ENCODE measurements around the gene IL17D. TPM values are rescaled to one million over a fixed set of nuclear protein-coding genes. Genes with fewer than 3 reads are reported as not detected.

The IL17D gene
- total RNA-seq, 1 donor from 2014 or later = 7.6 TPM

GRCh38 chr13:20691616-20692015, 11.9 kb upstream of the IL17D start:
- no peak for DNase-seq

- no peak for DNase-seq
Observed at GRCh38 chr13:20696073-20696472, 7.4 kb upstream of the IL17D start.

DNA sequence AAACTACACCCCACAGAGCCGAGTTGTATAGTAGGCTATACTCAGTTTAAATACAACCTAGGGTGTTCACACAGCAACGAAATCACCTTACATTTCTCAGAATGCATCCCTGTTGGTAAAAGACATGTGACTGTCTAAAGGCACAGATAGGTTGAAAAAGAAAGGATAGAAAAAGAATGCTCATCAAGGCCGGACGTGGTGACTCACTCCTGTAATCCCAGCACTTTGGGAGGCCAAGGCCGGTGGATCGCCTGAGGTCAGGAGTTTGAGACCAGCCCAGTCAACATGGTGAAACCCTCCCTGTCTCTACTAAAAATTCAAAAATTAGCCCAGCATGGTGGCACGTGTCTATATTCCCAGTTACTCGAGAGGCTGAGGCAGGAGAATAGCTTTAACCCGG, 3.8 kb upstream of the IL17D start:
- DNase-seq = no peak

DNA sequence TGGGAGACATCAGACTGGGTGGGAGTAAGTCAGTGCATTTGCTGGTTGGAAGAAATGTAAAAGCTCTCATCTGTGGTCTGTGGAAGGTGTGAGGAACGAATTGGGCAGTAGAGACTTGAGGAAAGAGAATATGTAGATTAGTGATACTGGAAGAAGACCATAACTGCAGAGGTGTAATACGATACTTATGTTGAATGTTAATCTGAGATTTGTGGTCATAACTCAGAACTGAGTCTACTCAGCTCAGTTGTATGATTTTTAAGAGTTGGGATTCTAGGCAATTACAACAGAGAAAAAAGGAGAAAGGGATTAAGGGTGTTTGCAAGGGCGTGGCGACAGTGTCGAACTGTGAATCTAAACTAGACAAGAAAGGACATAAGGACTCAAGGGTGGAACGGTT, 3.2 kb upstream of the IL17D start:
- DNase-seq = no peak

- DNase-seq = no peak
Observed at GRCh38 chr13:20701461-20701860, 2.0 kb upstream of the IL17D start.

DNA sequence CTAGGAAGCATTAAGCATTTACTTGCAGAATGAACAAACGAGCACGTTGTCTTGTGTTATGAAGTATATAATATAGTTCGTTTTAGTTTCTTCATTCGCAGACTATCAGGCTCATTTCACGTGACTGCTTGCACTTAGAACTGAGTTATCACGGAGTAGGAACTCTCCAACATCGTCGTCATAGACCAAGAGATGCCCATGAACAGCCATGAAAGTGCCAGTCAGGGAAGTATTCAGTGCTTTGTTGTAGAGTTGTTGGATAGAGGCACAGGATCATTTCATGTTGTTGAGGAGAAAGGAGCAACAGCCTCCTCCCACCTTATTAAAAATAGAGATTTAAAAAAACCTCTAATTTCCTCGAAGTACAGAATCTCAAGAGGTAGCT, 977 bp upstream of the IL17D start:
- no peak for DNase-seq

DNA sequence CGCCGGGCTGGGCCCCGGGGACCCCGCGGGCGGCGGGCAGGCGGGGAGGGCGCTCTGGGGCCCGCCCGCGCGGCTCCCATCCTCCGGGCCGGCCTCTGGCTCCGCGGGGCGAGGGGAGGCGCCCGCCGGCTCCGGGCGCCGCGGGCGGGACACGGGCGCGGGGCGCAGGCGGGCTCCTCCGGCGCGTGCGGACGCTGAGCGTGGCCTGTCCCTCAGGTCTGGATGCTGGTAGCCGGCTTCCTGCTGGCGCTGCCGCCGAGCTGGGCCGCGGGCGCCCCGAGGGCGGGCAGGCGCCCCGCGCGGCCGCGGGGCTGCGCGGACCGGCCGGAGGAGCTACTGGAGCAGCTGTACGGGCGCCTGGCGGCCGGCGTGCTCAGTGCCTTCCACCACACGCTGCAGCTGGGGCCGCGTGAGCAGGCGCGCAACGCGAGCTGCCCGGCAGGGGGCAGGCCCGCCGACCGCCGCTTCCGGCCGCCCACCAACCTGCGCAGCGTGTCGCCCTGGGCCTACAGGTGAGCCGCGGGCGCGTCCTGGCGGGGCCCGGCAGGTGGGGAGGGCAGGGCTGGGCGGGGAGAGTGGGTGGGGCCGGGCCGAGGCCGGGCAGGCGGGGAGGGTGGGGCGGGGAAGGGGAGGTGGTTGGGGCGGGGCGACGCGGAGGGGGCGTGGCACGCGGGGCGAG, 420 bp downstream of the IL17D start:
- peak; percentile 61 for DNase-seq

- no peak for DNase-seq
Observed at GRCh38 chr13:20704459-20705069, 1.1 kb downstream of the IL17D start.

GRCh38 chr13:20706661-20707060, 3.2 kb downstream of the IL17D start:
- DNase-seq = no peak

- no peak for DNase-seq
Observed at GRCh38 chr13:20708216-20708615, 4.7 kb downstream of the IL17D start.

- DNase-seq = no peak
Observed at GRCh38 chr13:20709369-20709768, 5.9 kb downstream of the IL17D start.

DNA sequence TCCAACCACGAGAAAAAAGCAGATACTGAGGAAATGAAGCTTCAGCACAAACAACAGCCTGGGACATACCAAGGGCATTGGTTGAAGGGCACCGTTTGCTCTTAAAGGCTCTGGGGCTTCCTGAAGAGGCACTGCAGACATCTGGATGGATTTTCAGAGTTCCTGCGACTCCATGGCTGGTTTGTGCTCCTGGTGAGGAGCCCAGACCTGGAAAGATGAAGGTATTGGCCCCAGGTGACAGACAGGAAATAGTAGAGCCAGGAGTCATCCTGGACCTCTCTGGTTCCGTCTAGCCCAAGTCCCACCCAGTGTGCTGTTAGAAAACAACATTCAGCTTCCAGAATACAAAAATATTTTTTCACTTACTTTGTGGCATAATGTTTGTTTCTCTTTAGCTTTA, 6.3 kb downstream of the IL17D start:
- no peak for DNase-seq

DNA sequence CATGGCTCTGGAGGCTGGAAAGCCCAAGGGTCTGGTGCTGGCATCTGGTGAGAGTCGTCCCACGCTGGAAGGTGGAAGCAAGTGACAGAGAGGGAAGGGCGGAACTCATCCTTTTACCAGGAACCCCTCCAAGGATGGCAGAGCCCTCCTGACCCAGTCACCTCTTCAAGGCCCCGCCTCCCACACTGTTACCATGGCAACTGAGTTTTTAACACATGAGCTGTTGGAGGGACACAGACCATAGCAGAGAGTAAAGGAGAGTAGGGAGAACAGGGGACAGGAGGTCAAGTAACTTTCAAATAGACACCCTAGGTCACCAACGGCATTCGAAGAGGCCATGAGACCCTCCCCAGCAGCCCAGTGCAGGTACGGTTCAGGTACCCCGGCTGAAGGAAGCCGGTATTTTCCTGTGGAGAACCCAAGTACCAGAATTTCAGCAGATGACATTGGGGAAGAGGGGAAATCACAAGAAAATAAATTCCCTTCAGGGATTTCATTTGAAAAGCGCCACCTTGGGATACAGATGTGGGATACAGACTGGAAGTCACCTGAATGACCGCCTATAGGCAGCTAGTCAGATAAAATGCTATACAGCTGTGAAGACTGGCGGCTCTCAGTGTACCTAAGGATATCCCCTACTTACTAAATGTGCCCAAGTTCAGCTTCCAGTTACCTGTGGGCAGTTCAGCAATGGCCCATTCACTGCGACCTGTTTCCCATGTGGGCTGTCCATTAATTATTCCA, 8.0 kb downstream of the IL17D start:
- DNase-seq = no peak

DNA sequence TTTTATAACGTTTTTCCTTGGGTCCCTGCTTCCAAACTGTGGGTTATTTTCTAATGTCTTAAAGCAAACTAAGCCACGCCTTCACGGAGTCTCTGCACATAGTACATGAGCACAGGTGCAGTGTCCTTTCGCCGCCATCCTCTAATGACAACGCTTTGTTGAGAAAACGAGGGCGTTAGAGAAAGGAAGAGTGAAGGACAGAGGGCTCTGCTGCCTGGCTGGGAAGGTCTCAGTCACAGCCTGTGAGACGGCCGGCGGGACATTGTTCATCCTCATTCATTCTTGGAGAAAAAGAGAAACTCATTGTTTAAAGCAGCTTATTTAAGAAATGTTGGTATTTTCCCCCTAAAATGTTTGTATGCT, 9.5 kb downstream of the IL17D start:
- no peak for DNase-seq

DNA sequence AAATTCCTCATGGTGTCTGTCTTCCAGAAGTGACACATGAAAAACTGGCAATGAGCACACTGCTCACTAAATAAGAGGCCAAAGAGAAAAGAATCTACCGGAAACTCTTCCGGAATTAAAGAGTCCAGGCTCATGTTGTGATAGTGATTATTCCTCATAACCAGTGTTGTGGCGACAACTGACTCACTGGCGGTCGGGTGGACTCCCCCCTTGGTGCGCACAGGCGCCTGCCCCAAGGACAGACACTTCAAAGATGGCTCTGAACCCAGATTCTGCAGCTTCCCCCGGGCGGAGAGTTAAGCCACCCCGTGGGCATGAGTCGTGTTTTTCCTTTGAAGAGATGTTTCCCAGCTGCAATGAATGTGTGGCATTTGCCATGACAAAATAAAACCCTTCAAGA, 10.3 kb downstream of the IL17D start:
- peak; percentile 13 for DNase-seq

DNA sequence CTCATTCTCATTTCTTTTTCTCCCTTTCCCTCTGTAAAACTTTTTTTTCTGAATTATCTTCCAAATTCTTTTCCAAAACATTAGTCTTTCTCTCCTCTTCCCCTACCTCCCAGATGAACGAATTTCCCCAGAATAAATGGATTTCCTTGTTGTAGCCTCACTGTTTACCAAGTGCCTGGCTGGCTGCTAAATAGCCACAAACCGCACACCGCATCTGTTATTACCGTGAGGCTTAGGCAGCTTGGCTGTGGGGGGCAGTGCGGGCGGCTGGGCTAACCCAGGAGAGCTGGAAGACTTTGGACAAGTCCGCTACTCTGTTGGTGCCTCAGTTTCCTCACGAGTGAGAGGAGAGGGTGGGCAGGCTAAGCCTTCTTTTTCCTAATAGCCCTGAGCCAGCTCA, 10.7 kb downstream of the IL17D start:
- no peak for DNase-seq

DNA sequence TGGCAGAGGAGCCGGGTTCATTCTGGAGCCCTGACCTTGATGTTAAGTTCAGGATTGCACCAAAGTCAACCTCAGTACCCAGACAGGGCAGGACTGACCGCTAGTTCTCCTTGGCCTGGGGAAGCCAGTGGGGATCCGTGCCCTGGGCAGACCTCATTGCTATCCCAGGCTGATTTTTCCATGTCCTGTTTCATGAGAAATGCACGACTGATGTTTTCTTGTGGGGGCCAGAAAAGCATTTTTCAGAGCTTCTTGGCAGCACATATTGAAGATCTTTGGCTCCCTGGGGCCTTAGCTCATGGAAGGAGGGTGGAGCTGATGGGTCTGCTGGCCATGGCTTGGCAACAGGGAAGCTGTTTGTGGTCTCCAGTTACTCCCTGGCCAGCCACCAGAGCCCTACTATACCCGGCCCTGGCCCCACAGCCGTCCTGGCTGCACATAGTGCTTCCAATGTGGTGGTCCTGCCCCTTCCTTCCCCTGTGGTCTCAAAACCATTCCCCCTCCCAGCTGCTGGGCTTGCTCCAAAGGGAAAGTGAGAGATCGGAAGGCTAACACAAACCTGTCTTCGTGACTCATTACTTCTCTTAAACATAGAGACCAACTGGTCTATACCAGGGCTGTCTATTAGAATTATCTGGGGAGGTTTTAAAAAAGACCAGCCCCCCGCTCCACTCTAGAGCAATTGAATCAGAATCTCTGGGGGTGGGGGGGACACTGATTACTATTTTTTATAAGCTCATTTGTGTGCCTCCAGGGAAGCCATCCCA, 11.2 kb downstream of the IL17D start:
- DNase-seq = no peak

DNA sequence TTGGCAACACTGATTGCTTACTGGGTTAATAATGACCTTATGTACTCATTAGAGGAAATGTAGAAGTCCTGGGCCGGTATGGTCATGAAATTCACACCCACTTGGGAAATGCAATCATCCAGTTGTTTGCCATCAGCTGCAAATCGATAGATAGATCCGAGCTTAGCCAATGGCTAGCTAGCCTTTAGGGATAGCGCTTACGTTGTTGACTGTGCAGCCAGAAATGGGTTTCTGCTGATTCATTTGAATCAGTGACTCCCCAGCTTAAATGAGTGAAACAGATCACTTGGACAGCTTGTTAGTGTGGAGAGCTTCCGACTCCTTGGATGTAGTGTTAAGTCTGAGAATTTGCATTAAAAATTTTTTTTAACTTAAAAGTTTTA, 11.8 kb downstream of the IL17D start:
- DNase-seq = no peak

DNA sequence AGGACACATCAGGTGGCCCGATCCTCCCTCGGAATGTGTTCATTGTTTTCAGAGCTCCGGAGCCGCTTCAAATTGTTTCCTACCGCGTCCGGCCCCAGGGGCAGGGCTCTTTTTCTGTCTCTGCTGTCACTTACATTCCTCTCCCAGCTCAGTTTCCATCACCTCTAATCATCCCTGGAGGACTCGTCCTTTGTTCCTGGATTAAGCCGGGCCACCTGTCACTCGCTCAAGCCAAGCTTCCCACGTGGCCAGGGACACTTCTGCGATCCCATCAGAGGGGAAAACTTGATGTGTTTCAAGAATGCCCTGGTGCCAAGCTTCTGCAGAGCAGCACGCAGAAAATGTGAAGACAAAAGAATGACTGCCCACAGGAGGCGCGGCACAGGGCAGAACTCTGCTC, 13.5 kb downstream of the IL17D start:
- no peak for DNase-seq

- no peak for DNase-seq
Observed at GRCh38 chr13:20717581-20718542, 14.4 kb downstream of the IL17D start.

DNA sequence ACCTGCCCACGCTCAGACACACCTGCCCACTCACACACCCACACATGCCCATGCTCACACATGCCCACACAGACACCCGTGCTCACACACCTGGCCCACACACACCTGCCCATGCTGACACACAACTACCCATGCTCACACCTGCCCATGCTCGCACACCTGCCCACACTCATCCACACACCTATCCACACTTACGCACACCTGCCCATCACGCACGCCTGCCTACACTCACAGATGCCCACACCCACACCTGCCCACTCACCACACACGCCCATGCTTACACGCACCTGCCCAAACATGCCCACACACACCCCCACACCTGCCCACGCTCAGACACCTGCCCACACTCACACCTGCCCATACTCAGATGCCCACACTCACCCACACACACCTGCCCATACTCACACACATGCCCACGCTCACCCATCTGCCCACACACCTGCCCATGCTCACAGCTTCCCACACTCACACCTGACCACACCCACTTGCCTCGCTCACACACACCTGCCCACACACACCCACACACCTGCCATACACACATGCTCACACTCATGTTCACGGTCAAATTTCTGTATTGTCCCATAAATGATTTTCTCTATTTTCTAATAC, 15.6 kb downstream of the IL17D start:
- no peak for DNase-seq

DNA sequence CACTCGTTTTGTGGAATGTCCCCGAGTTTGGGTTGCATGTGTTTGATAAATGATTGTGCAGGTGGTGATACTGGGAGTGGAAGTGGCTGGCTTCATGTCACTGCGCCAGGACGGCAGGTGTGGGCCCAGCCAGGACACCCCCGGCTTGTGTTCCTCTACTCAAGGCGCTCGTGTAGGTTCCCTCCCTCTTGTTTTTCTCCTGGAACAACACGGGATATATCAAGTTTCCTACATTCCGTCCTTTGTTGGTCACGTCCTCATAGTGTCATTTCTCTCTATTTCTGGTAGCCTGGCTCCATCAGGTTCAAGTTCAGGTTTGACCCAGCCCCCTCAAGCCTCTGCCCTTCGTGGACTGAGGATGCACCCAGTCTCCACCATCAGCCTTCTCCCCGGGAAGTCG, 16.3 kb downstream of the IL17D start:
- no peak for DNase-seq

Measured in occipital lobe (tissue), 2 donors.